Ecto neural progenitor cell (in vitro differentiated cells): Measurements from ENCODE around the gene NDUFS7.
"Not testable (repeated sequence)": the region's sequence is repeated elsewhere in the genome, so short reads cannot be mapped to it uniquely, and the experiment has no call there.

Experiments
- DNase-seq: peaks from one replicate; pipeline ENCODE4 v3.0.0-alpha.2; 2018; ENCODE audit warnings: low spot score

Gene NDUFS7

GRCh38 chr19:1418951-1419738 is 35.4 kb downstream of the NDUFS7 start:
- no peak for DNase-seq

GRCh38 chr19:1420085-1420484 is 36.4 kb downstream of the NDUFS7 start:
- not testable (repeated sequence) for DNase-seq

GRCh38 chr19:1420590-1420989 is 36.9 kb downstream of the NDUFS7 start:
- DNase-seq = no peak

- DNase-seq = no peak
These were observed 37.7 kb downstream of the NDUFS7 start for GRCh38 chr19:1421218-1421957.

- no peak for DNase-seq
These were observed 38.2 kb downstream of the NDUFS7 start for GRCh38 chr19:1421958-1422305.

- no peak for DNase-seq
These were observed 38.7 kb downstream of the NDUFS7 start for GRCh38 chr19:1422360-1422759.

GRCh38 chr19:1422943-1423342 is 39.2 kb downstream of the NDUFS7 start:
- no peak for DNase-seq

- DNase-seq = no peak
These were observed 39.9 kb downstream of the NDUFS7 start for GRCh38 chr19:1423436-1424191.

GRCh38 chr19:1424192-1424955 is 40.7 kb downstream of the NDUFS7 start:
- DNase-seq = no peak

- DNase-seq = no peak
These were observed 41.6 kb downstream of the NDUFS7 start for GRCh38 chr19:1425102-1425837.

GRCh38 chr19:1425902-1426301 is 42.2 kb downstream of the NDUFS7 start:
- DNase-seq = no peak

- DNase-seq = no peak
These were observed 43.0 kb downstream of the NDUFS7 start for GRCh38 chr19:1426736-1427135.

GRCh38 chr19:1427221-1427920 is 43.7 kb downstream of the NDUFS7 start:
- no peak for DNase-seq

- DNase-seq = no peak
These were observed 45.2 kb downstream of the NDUFS7 start for GRCh38 chr19:1428738-1429391.

GRCh38 chr19:1429750-1430149 is 46.0 kb downstream of the NDUFS7 start:
- no peak for DNase-seq

GRCh38 chr19:1430246-1430645 is 46.5 kb downstream of the NDUFS7 start:
- DNase-seq = no peak

GRCh38 chr19:1431759-1432506 is 48.2 kb downstream of the NDUFS7 start:
- DNase-seq = no peak

GRCh38 chr19:1432507-1432887 is 48.8 kb downstream of the NDUFS7 start:
- no peak for DNase-seq
